Immature natural killer cell (primary cell): ENCODE data around the gene RALGPS2. TPM values are rescaled to one million over a fixed set of nuclear protein-coding genes. Genes with fewer than 3 reads are reported as not detected.

Experiments used
- DNase-seq, 3 donors: peaks; one replicate each; pipeline ENCODE4 v3.0.0; 2022; ENCODE audit warnings: mixed read lengths in 1 of 3
- H3K27ac Mint-ChIP-seq, 6 donors: one replicate each; pipeline ENCODE4 v1.8.0; 2020; ENCODE audit warnings: mixed read lengths in 6 of 6, mild to moderate bottlenecking in 5 of 6, inconsistent platforms in 4 of 6, moderate library complexity in 3 of 6
- H3K27me3 Mint-ChIP-seq, 3 donors: one replicate each; pipeline ENCODE4 v1.8.0; 2020 to 2021; ENCODE audit warnings: low read depth in 3 of 3, mild to moderate bottlenecking in 3 of 3, mixed read lengths in 3 of 3, moderate library complexity in 3 of 3, inconsistent platforms in 1 of 3
- H3K36me3 Mint-ChIP-seq, 3 donors: one replicate each; pipeline ENCODE4 v1.8.0; 2020; ENCODE audit warnings: mixed read lengths in 3 of 3, inconsistent platforms in 2 of 3, mild to moderate bottlenecking in 2 of 3
- H3K4me1 Mint-ChIP-seq, 2 donors: one replicate each; pipeline ENCODE4 v1.8.0; 2020; ENCODE audit warnings: inconsistent platforms in 2 of 2, mild to moderate bottlenecking in 2 of 2, mixed read lengths in 2 of 2, moderate library complexity in 1 of 2
- H3K4me3 Mint-ChIP-seq, 5 donors: one replicate each; pipeline ENCODE4 v1.8.0; 2020; ENCODE audit warnings: mild to moderate bottlenecking in 5 of 5, mixed read lengths in 5 of 5, inconsistent platforms in 3 of 5, moderate library complexity in 3 of 5
- H3K9me3 Mint-ChIP-seq, 6 donors: one replicate each; pipeline ENCODE4 v1.8.0; 2020; ENCODE audit warnings: mild to moderate bottlenecking in 6 of 6, mixed read lengths in 6 of 6, inconsistent platforms in 4 of 6, moderate library complexity in 3 of 6
- polyA plus RNA-seq, 3 donors: library from polyadenylated mRNA; unstranded; fragments of 300-500 nt; fragmentation: Illumina TruSeq; gene quantifications; one replicate each; pipeline ENCODE4 v1.2.3, GENCODE V29; 2021

RALGPS2 gene
- polyA plus RNA-seq, 3 donors from 2014 or later, result 4.7 to 7.2 TPM; not detected in 1

GRCh38 chr1:178970184-178970583 lies 245.1 kb downstream of the RALGPS2 start:
- Mint-ChIP-seq H3K27ac (no peak overlapping the region), H3K27me3 (peaks cover 2 to 18% (median 3%) of the 10 kb centered on the region in 3 donors), H3K4me3 (no peak overlapping the region), H3K36me3 (no peaks in the 10 kb centered on the region), H3K9me3 (peaks cover 0 to 3% (median 0%) of the 10 kb centered on the region in 6 donors), H3K4me1 (peaks cover 7 to 10% of the 10 kb centered on the region in 2 donors)
- DNase-seq, result no peak

Other genes with a start within 250 kb of the RALGPS2 start
- under 1 TPM in 2 of 3 donors, not detected in 1; 0.27 to 0.56 TPM for gene CLEC20A, start 228.3 kb upstream of the RALGPS2 start, polyA plus RNA-seq
- not detected for gene TEX35, start 212.1 kb upstream of the RALGPS2 start, polyA plus RNA-seq
- gene ANGPTL1, start 145.8 kb downstream of the RALGPS2 start, polyA plus RNA-seq, result not detected